Measurements from ENCODE around the gene PHTF2.
"Not testable (repeated sequence)": the region's sequence is repeated elsewhere in the genome, so short reads cannot be mapped to it uniquely, and the experiment has no call there.

The PHTF2 gene

GRCh38 chr7:77862691-77863090 is 64.1 kb downstream of the PHTF2 start:
- H3K36me3 ChIP-seq (ENCODE audit: insufficient read depth, low read length) = no peaks in the 10 kb centered on the region
- no peak overlapping the region for H3K4me2 ChIP-seq (ENCODE audit: low read length)
- no peaks in the 10 kb centered on the region for H3K9me3 ChIP-seq (replicated peaks; ENCODE audit: low read length)
- peaks cover 17% of the 10 kb centered on the region for H3K4me1 ChIP-seq (ENCODE audit: control insufficient read depth, insufficient read depth, low read length)
- H3K27me3 ChIP-seq (ENCODE audit: control insufficient read depth, insufficient read depth, low read length) = no peaks in the 10 kb centered on the region
- no peak overlapping the region for H3K9ac ChIP-seq (ENCODE audit: low read depth, low read length)
- H3K4me3 ChIP-seq (ENCODE audit: low read length) = no peak overlapping the region

- H3K9me3 ChIP-seq (replicated peaks; ENCODE audit: low read length) = no peaks in the 10 kb centered on the region
These were observed 65.3 kb downstream of the PHTF2 start for GRCh38 chr7:77863860-77864259.

GRCh38 chr7:77866370-77866769 is 67.8 kb downstream of the PHTF2 start:
- Histone ChIP-seq H3K9ac (ENCODE audit: low read depth, low read length) (no peak overlapping the region), H3K4me1 (ENCODE audit: control insufficient read depth, insufficient read depth, low read length) (peaks cover 18% of the 10 kb centered on the region), H3K27me3 (ENCODE audit: control insufficient read depth, insufficient read depth, low read length) (no peaks in the 10 kb centered on the region)

More at GRCh38 chr7:77863860-77864259, 65.3 kb downstream of the PHTF2 start:
- Histone ChIP-seq H3K36me3 (ENCODE audit: insufficient read depth, low read length) (no peaks in the 10 kb centered on the region), H3K4me2 (ENCODE audit: low read length) (no peak overlapping the region), H3K27me3 (ENCODE audit: control insufficient read depth, insufficient read depth, low read length) (no peaks in the 10 kb centered on the region), H3K4me3 (ENCODE audit: low read length) (no peak overlapping the region), H3K9ac (ENCODE audit: low read depth, low read length) (no peak overlapping the region), H3K4me1 (ENCODE audit: control insufficient read depth, insufficient read depth, low read length) (peaks cover 18% of the 10 kb centered on the region)

GRCh38 chr7:77866786-77867536 is 68.4 kb downstream of the PHTF2 start:
- Histone ChIP-seq H3K4me3 (ENCODE audit: low read length) (no peak overlapping the region), H3K4me1 (ENCODE audit: control insufficient read depth, insufficient read depth, low read length) (peaks cover 18% of the 10 kb centered on the region), H3K9me3 (replicated peaks; ENCODE audit: low read length) (no peaks in the 10 kb centered on the region), H3K36me3 (ENCODE audit: insufficient read depth, low read length) (no peaks in the 10 kb centered on the region), H3K9ac (ENCODE audit: low read depth, low read length) (no peak overlapping the region), H3K4me2 (ENCODE audit: low read length) (peak overlapping the region; percentile 4), H3K27me3 (ENCODE audit: control insufficient read depth, insufficient read depth, low read length) (no peaks in the 10 kb centered on the region)

More at GRCh38 chr7:77866370-77866769, 67.8 kb downstream of the PHTF2 start:
- H3K4me2 ChIP-seq (ENCODE audit: low read length) = peak overlapping the region; percentile 15
- no peaks in the 10 kb centered on the region for H3K9me3 ChIP-seq (replicated peaks; ENCODE audit: low read length)
- H3K36me3 ChIP-seq (ENCODE audit: insufficient read depth, low read length) = no peaks in the 10 kb centered on the region
- no peak overlapping the region for H3K4me3 ChIP-seq (ENCODE audit: low read length)

GRCh38 chr7:77867537-77867865 is 68.9 kb downstream of the PHTF2 start:
- Histone ChIP-seq H3K4me2 (ENCODE audit: low read length) (no peak overlapping the region), H3K4me3 (ENCODE audit: low read length) (no peak overlapping the region), H3K4me1 (ENCODE audit: control insufficient read depth, insufficient read depth, low read length) (peaks cover 18% of the 10 kb centered on the region), H3K9me3 (replicated peaks; ENCODE audit: low read length) (no peaks in the 10 kb centered on the region), H3K27me3 (ENCODE audit: control insufficient read depth, insufficient read depth, low read length) (no peaks in the 10 kb centered on the region), H3K36me3 (ENCODE audit: insufficient read depth, low read length) (no peaks in the 10 kb centered on the region), H3K9ac (ENCODE audit: low read depth, low read length) (no peak overlapping the region)

GRCh38 chr7:77872256-77872655 is 73.7 kb downstream of the PHTF2 start:
- H3K27me3 ChIP-seq (ENCODE audit: control insufficient read depth, insufficient read depth, low read length); H3K36me3 ChIP-seq (ENCODE audit: insufficient read depth, low read length); H3K9me3 ChIP-seq (replicated peaks; ENCODE audit: low read length); H3K9ac ChIP-seq (ENCODE audit: low read depth, low read length); H3K4me1 ChIP-seq (ENCODE audit: control insufficient read depth, insufficient read depth, low read length); H3K4me2 ChIP-seq (ENCODE audit: low read length); H3K4me3 ChIP-seq (ENCODE audit: low read length): not testable (repeated sequence)

- not testable (repeated sequence) for H3K27me3 ChIP-seq (ENCODE audit: control insufficient read depth, insufficient read depth, low read length); H3K4me2 ChIP-seq (ENCODE audit: low read length); H3K36me3 ChIP-seq (ENCODE audit: insufficient read depth, low read length); H3K4me3 ChIP-seq (ENCODE audit: low read length); H3K4me1 ChIP-seq (ENCODE audit: control insufficient read depth, insufficient read depth, low read length); H3K9ac ChIP-seq (ENCODE audit: low read depth, low read length); H3K9me3 ChIP-seq (replicated peaks; ENCODE audit: low read length)
These were observed 75.1 kb downstream of the PHTF2 start for GRCh38 chr7:77873416-77874327.

- H3K4me1 ChIP-seq (ENCODE audit: control insufficient read depth, insufficient read depth, low read length) = peaks cover 3% of the 10 kb centered on the region
- no peaks in the 10 kb centered on the region for H3K36me3 ChIP-seq (ENCODE audit: insufficient read depth, low read length)
- H3K9ac ChIP-seq (ENCODE audit: low read depth, low read length) = no peak overlapping the region
- H3K4me3 ChIP-seq (ENCODE audit: low read length) = no peak overlapping the region
- H3K9me3 ChIP-seq (replicated peaks; ENCODE audit: low read length) = no peaks in the 10 kb centered on the region
- no peaks in the 10 kb centered on the region for H3K27me3 ChIP-seq (ENCODE audit: control insufficient read depth, insufficient read depth, low read length)
- no peak overlapping the region for H3K4me2 ChIP-seq (ENCODE audit: low read length)
These were observed 79.2 kb downstream of the PHTF2 start for GRCh38 chr7:77877791-77878190.

GRCh38 chr7:77878500-77878899 is 79.9 kb downstream of the PHTF2 start:
- Histone ChIP-seq H3K9me3 (replicated peaks; ENCODE audit: low read length) (no peaks in the 10 kb centered on the region), H3K4me3 (ENCODE audit: low read length) (no peak overlapping the region), H3K9ac (ENCODE audit: low read depth, low read length) (no peak overlapping the region), H3K4me1 (ENCODE audit: control insufficient read depth, insufficient read depth, low read length) (peaks cover 3% of the 10 kb centered on the region), H3K36me3 (ENCODE audit: insufficient read depth, low read length) (no peaks in the 10 kb centered on the region), H3K27me3 (ENCODE audit: control insufficient read depth, insufficient read depth, low read length) (no peaks in the 10 kb centered on the region), H3K4me2 (ENCODE audit: low read length) (no peak overlapping the region)

- no peaks in the 10 kb centered on the region for H3K27me3 ChIP-seq (ENCODE audit: control insufficient read depth, insufficient read depth, low read length)
- H3K4me1 ChIP-seq (ENCODE audit: control insufficient read depth, insufficient read depth, low read length) = no peaks in the 10 kb centered on the region
- no peak overlapping the region for H3K9ac ChIP-seq (ENCODE audit: low read depth, low read length)
- H3K4me3 ChIP-seq (ENCODE audit: low read length) = no peak overlapping the region
- no peaks in the 10 kb centered on the region for H3K36me3 ChIP-seq (ENCODE audit: insufficient read depth, low read length)
- no peak overlapping the region for H3K4me2 ChIP-seq (ENCODE audit: low read length)
- H3K9me3 ChIP-seq (replicated peaks; ENCODE audit: low read length) = no peaks in the 10 kb centered on the region
These were observed 80.7 kb downstream of the PHTF2 start for GRCh38 chr7:77879272-77879671.

GRCh38 chr7:77881871-77882270 is 83.3 kb downstream of the PHTF2 start:
- H3K4me1 ChIP-seq (ENCODE audit: control insufficient read depth, insufficient read depth, low read length) = no peaks in the 10 kb centered on the region
- H3K4me2 ChIP-seq (ENCODE audit: low read length) = no peak overlapping the region
- no peaks in the 10 kb centered on the region for H3K27me3 ChIP-seq (ENCODE audit: control insufficient read depth, insufficient read depth, low read length)
- no peak overlapping the region for H3K4me3 ChIP-seq (ENCODE audit: low read length)
- H3K9me3 ChIP-seq (replicated peaks; ENCODE audit: low read length) = no peaks in the 10 kb centered on the region
- H3K36me3 ChIP-seq (ENCODE audit: insufficient read depth, low read length) = no peaks in the 10 kb centered on the region
- no peak overlapping the region for H3K9ac ChIP-seq (ENCODE audit: low read depth, low read length)
